ENCODE data around the gene AXIN1. TPM values are rescaled to one million over a fixed set of nuclear protein-coding genes. Genes with fewer than 3 reads are reported as not detected.

The AXIN1 gene
- total RNA-seq, 1 experiment from 2014 or later, result 42.0 TPM

DNA sequence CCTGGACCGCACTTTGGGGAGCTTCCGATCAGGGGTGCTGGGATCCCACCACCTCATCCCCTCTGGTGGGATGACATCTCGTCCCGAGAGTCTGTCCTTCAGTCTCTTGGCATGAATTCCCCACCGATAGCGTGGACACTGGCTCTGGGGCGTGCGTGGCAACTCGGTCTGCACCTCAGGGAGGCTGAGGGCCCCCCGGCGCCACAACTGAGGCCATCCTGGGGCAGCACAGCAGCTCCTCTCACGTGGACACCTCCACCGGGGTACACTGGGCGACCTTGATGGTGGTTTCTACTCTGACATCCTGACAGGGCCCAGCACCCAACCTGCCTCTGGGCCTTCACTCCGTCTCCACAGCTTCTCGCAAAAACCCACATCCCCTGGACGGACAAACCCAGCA lies 61.0 kb downstream of the AXIN1 start:
- no peaks in the 10 kb centered on the region for H3K9me3 ChIP-seq (ENCODE audit: insufficient read depth, low read depth)
- H3K4me2 ChIP-seq, result no peak overlapping the region
- no peaks in the 10 kb centered on the region for H3K36me3 ChIP-seq (ENCODE audit: low read depth)
- H3K9me2 ChIP-seq (ENCODE audit: insufficient read depth), result no peaks in the 10 kb centered on the region
- ChIA-PET CTCF (no interaction called here), POLR2A (ENCODE audit: unreplicated experiment) (no interaction called here)
- H2AFZ ChIP-seq, result no peak overlapping the region
- no peaks in the 10 kb centered on the region for H3K27me3 ChIP-seq (ENCODE audit: insufficient read depth, low read depth)
- H3K4me3 ChIP-seq, result no peak overlapping the region
- intact Hi-C loops (cut with micrococcal nuclease; ENCODE audit: unreplicated experiment), result no loop called here
- no TSS peak for BruUV-seq (replicated peaks)
- peaks cover 2% of the 10 kb centered on the region; the same call in 1 of the 2 replicates for H3F3A ChIP-seq (ENCODE audit: insufficient read depth, low read depth)
- no peaks in the 10 kb centered on the region for H3K79me2 ChIP-seq (ENCODE audit: low read depth)
- H4K20me1 ChIP-seq (ENCODE audit: insufficient read depth), result no peaks in the 10 kb centered on the region; the same call in 1 of the 2 replicates
- DNase-seq, result no peak
- H3K27ac ChIP-seq, result no peak overlapping the region
- TF ChIP-seq CTCF (conservative IDR thresholded peaks at IDR 0.05) (no peak), EZH2 (IDR thresholded peaks at IDR 0.05; ENCODE audit: low read depth) (no peak)
- H3K4me1 ChIP-seq (replicated peaks; ENCODE audit: insufficient read depth), result no peaks in the 10 kb centered on the region

DNA sequence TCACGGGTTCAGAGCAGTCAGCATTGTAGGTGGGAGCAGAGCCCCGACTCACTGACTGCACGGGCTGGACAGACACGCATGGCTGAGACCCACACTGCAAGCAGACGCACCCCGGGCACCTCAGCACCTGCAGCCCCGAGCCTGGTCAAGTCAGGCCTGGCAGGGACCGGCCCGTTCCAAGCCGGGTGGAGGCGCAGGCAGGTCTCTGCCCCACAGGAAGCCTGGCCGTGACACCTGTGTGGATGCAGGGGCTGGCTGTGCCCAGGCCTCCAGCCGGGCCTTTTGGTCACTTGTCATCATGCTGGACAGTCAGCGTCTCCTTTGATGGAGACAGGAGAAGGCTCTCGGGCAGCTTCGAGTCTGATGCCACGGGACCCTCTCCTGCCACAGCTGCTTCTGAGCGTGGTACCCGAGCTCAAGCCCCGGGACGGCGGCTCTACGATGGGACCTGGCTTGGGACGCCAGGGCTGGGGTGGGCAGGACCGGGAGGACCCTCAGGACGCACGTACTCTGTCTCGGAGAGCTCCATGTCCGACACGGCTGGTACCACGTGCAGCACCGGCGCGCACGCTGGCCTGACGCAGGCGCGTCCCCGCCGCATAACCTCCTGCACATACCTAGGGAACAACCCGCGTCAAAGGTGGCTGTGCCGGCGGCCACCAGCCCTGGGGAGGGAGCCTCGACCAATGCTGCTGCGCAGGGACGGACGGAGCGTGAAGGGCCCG lies 61.7 kb downstream of the AXIN1 start:
- Histone ChIP-seq H3F3A (ENCODE audit: insufficient read depth, low read depth) (peaks cover 5% of the 10 kb centered on the region; the same call in 1 of the 2 replicates), H3K9me3 (ENCODE audit: insufficient read depth, low read depth) (no peaks in the 10 kb centered on the region), H3K27ac (no peak overlapping the region), H3K4me2 (no peak overlapping the region), H4K20me1 (ENCODE audit: insufficient read depth) (no peaks in the 10 kb centered on the region; the same call in 1 of the 2 replicates), H2AFZ (no peak overlapping the region), H3K36me3 (ENCODE audit: low read depth) (no peaks in the 10 kb centered on the region), H3K27me3 (ENCODE audit: insufficient read depth, low read depth) (no peaks in the 10 kb centered on the region), H3K79me2 (ENCODE audit: low read depth) (no peaks in the 10 kb centered on the region), H3K4me3 (no peak overlapping the region), H3K9me2 (ENCODE audit: insufficient read depth) (no peaks in the 10 kb centered on the region), H3K4me1 (replicated peaks; ENCODE audit: insufficient read depth) (no peaks in the 10 kb centered on the region)
- intact Hi-C loops (cut with micrococcal nuclease; ENCODE audit: unreplicated experiment), result no loop called here
- TF ChIP-seq CTCF (conservative IDR thresholded peaks at IDR 0.05) (no peak), EZH2 (IDR thresholded peaks at IDR 0.05; ENCODE audit: low read depth) (no peak)
- POLR2A ChIA-PET (ENCODE audit: unreplicated experiment), result no interaction called here
- no peak for DNase-seq
- BruUV-seq (replicated peaks), result no TSS peak
- CTCF ChIA-PET, result no interaction called here

DNA sequence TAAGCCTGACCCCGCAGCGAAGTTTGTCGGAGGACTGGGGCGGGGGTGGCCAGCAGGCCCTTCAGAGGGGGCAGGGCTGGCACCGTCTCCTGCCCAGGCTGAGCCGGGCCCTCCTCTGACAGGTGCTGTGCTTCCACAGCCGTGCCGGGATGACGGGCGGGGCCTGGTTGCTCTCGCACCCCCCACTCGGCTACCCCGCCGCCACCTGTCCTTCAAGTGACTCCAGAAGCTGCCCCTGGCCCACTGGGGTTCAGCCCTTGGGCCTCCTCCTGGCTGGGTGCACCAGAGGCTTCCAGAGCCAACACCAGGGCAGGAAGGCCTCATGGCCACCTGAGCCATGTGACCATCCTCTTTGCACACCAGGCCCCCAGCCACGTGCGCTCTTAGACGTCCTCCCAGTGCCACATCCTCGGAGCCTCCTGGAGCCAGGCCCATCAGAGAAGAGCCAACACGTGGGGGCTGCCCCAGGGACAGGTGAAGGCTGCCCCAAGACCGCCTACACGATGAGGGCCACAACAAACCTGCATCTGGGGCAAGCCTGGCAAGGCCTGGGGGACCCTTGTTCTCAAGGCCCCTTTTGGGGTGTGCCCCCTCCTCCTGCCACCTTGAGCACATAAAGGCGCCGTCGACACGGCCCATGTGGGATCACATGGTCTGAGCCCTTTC lies 62.4 kb downstream of the AXIN1 start:
- Histone ChIP-seq H3F3A (ENCODE audit: insufficient read depth, low read depth) (peaks cover 5% of the 10 kb centered on the region; the same call in 1 of the 2 replicates), H3K9me2 (ENCODE audit: insufficient read depth) (no peaks in the 10 kb centered on the region), H4K20me1 (ENCODE audit: insufficient read depth) (no peaks in the 10 kb centered on the region; the same call in 1 of the 2 replicates), H3K4me2 (no peak overlapping the region), H3K27ac (no peak overlapping the region), H3K4me3 (no peak overlapping the region), H2AFZ (no peak overlapping the region), H3K79me2 (ENCODE audit: low read depth) (no peaks in the 10 kb centered on the region), H3K27me3 (ENCODE audit: insufficient read depth, low read depth) (no peaks in the 10 kb centered on the region), H3K4me1 (replicated peaks; ENCODE audit: insufficient read depth) (no peaks in the 10 kb centered on the region), H3K36me3 (ENCODE audit: low read depth) (no peaks in the 10 kb centered on the region), H3K9me3 (ENCODE audit: insufficient read depth, low read depth) (no peaks in the 10 kb centered on the region)
- BruUV-seq (replicated peaks), result no TSS peak
- TF ChIP-seq EZH2 (IDR thresholded peaks at IDR 0.05; ENCODE audit: low read depth) (no peak), CTCF (conservative IDR thresholded peaks at IDR 0.05) (no peak)
- DNase-seq, result no peak
- intact Hi-C loops (cut with micrococcal nuclease; ENCODE audit: unreplicated experiment), result no loop called here
- POLR2A ChIA-PET (ENCODE audit: unreplicated experiment), result no interaction called here
- CTCF ChIA-PET, result no interaction called here

Data from PC-9 (cell line).